Non-pigmented ciliary epithelial cell (primary cell): ENCODE data around the gene TIMM10.

Source experiments
- DNase-seq: peaks from one replicate; pipeline ENCODE4 v3.0.0-alpha.2; 2010; ENCODE audit warnings: low read depth

Gene TIMM10

GRCh38 chr11:57502376-57502775 lies 28.2 kb downstream of the TIMM10 start:
- no peak for DNase-seq

- no peak for DNase-seq
These were observed 28.6 kb downstream of the TIMM10 start for GRCh38 chr11:57501953-57502352.

- DNase-seq, result no peak
These were observed 29.6 kb downstream of the TIMM10 start for GRCh38 chr11:57500926-57501325.

- no peak for DNase-seq
These were observed 30.0 kb downstream of the TIMM10 start for GRCh38 chr11:57500515-57500914.

GRCh38 chr11:57499983-57500461 lies 30.5 kb downstream of the TIMM10 start:
- no peak for DNase-seq

GRCh38 chr11:57499413-57499982 lies 31.1 kb downstream of the TIMM10 start:
- peak; percentile 37 for DNase-seq

- DNase-seq, result no peak
These were observed 32.0 kb downstream of the TIMM10 start for GRCh38 chr11:57498540-57498939.

GRCh38 chr11:57497303-57498247 lies 33.0 kb downstream of the TIMM10 start:
- DNase-seq, result no peak

- no peak for DNase-seq
These were observed 34.3 kb downstream of the TIMM10 start for GRCh38 chr11:57496109-57496820.

- DNase-seq, result no peak
These were observed 36.7 kb downstream of the TIMM10 start for GRCh38 chr11:57493507-57494503.

GRCh38 chr11:57491371-57492061 lies 39.0 kb downstream of the TIMM10 start:
- no peak for DNase-seq

GRCh38 chr11:57490456-57491248 lies 39.9 kb downstream of the TIMM10 start:
- no peak for DNase-seq

GRCh38 chr11:57487920-57488659 lies 42.5 kb downstream of the TIMM10 start:
- DNase-seq, result no peak

GRCh38 chr11:57487021-57487778 lies 43.4 kb downstream of the TIMM10 start:
- DNase-seq, result no peak

GRCh38 chr11:57485217-57485990 lies 45.1 kb downstream of the TIMM10 start:
- DNase-seq, result no peak

- DNase-seq, result no peak
These were observed 46.3 kb downstream of the TIMM10 start for GRCh38 chr11:57484141-57484710.

- DNase-seq, result no peak
These were observed 47.0 kb downstream of the TIMM10 start for GRCh38 chr11:57483562-57483918.
